Liver (tissue), 3 donors: Measurements from ENCODE around the gene OMA1.

Source experiments
- ATF3 ChIP-seq: IDR thresholded peaks from 2 replicates; pipeline ENCODE4 v1.6.1; 2016; ENCODE audit warnings: antibody characterized with exemption
- CTCF ChIP-seq: fragments of 150-350 bp; IDR thresholded peaks from 2 replicates; pipeline ENCODE4 v1.5.1; 2017; ENCODE audit warnings: improper control_type of control experiment, low read depth, low read length; ENCODE audit not compliant: missing input control
- EGR1 ChIP-seq, 2 donors: IDR thresholded peaks; 2 replicates each; pipeline ENCODE4 v1.6.1; 2016 to 2018; ENCODE audit warnings: antibody characterized with exemption in 2 of 2, low read depth in 2 of 2
- FOXA1 ChIP-seq: IDR thresholded peaks from 2 replicates; pipeline ENCODE4 v1.6.1; 2016; ENCODE audit warnings: antibody characterized with exemption
- GABPA ChIP-seq, 2 donors: IDR thresholded peaks in 1 of 2; conservative IDR thresholded peaks in 1 of 2; 2 replicates each; pipeline ENCODE4 v1.6.1; 2016; ENCODE audit warnings: antibody characterized with exemption in 2 of 2, mild to moderate bottlenecking in 1 of 2, moderate library complexity in 1 of 2
- JUND ChIP-seq, 2 donors: IDR thresholded peaks; 2 replicates each; pipeline ENCODE4 v1.6.1; 2016; ENCODE audit warnings: antibody characterized with exemption in 2 of 2
- MAX ChIP-seq: IDR thresholded peaks from 2 replicates; pipeline ENCODE4 v1.6.1; 2016; ENCODE audit warnings: antibody characterized with exemption
- NR2F2 ChIP-seq: IDR thresholded peaks from 2 replicates; pipeline ENCODE4 v1.6.1; 2016; ENCODE audit warnings: antibody characterized with exemption
- RAD21 ChIP-seq, 2 donors: IDR thresholded peaks; 2 replicates each; pipeline ENCODE4 v1.6.1; 2016; ENCODE audit warnings: antibody characterized with exemption in 2 of 2, mild to moderate bottlenecking in 2 of 2
- REST ChIP-seq: IDR thresholded peaks from 2 replicates; pipeline ENCODE4 v1.6.1; 2016; ENCODE audit warnings: antibody characterized with exemption, mild to moderate bottlenecking
- TAF1 ChIP-seq: conservative IDR thresholded peaks from 2 replicates; pipeline ENCODE4 v1.6.1; 2016; ENCODE audit warnings: antibody characterized with exemption, mild to moderate bottlenecking
- YY1 ChIP-seq: IDR thresholded peaks from 2 replicates; pipeline ENCODE4 v1.6.1; 2016; ENCODE audit warnings: antibody characterized with exemption, mild to moderate bottlenecking
- ZBTB33 ChIP-seq: IDR thresholded peaks from 2 replicates; pipeline ENCODE4 v1.6.1; 2016; ENCODE audit warnings: antibody characterized with exemption
- donor health status: healthy.
- donor health status: healthy.

- no peak for TF ChIP-seq ZBTB33
- TF ChIP-seq GABPA (IDR thresholded peaks at IDR 0.05 in 1 of 2, conservative IDR thresholded peaks at IDR 0.05 in 1 of 2), result no peak
- no peak for TF ChIP-seq CTCF
- no peak for TF ChIP-seq REST
- TF ChIP-seq EGR1 (IDR thresholded peaks at IDR 0.05; ENCODE audit: low read depth in 2 of 2), result no peak
- TF ChIP-seq ATF3, result no peak
- no peak for TF ChIP-seq RAD21 (IDR thresholded peaks at IDR 0.05)
- no peak for TF ChIP-seq YY1
- no peak for TF ChIP-seq MAX
- TF ChIP-seq TAF1, result no peak
- TF ChIP-seq FOXA1, result no peak
- no peak for TF ChIP-seq JUND (IDR thresholded peaks at IDR 0.05)
- no peak for TF ChIP-seq NR2F2
Measured at GRCh38 chr1:58468612-58469011, 77.9 kb downstream of the OMA1 start.
